Measurements from ENCODE around the gene ARHGAP40. TPM values are rescaled to one million over a fixed set of nuclear protein-coding genes. Genes with fewer than 3 reads are reported as not detected.

ARHGAP40 gene
- total RNA-seq, 2 donors from 2014 or later = not detected

DNA sequence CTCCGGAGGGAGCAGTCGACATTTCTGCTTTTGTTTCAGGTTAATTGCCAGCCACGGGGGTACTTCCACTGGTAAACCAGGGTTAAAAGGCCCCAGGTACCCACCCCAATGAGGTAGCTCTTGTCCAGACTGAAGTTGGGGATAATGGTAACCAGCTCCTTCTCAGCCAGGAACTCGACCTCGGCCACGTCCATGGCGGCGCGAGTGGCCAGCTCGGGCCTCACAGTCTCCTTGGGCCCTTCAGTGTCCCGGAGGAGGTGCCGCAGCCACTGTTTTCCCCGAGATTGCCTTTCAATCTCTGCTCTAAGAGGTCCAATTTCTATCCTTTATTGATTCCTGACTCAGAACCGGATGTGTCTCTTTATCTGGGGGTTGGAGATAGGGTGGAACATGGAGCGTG is 13.7 kb downstream of the ARHGAP40 start:
- H3K36me3 ChIP-seq = no peaks in the 10 kb centered on the region
- H3K4me3 ChIP-seq = no peak overlapping the region
- H3K4me1 ChIP-seq (ENCODE audit: control insufficient read depth in 1 of 2, low read depth in 2 of 2) = no peaks in the 10 kb centered on the region
- no peak for ATAC-seq (ENCODE audit: insufficient number of reproducible peaks, low FRiP score, low read depth)
- no peak overlapping the region for H3K27ac ChIP-seq
- H3K27me3 ChIP-seq (replicated peaks; ENCODE audit: insufficient read depth) = no peaks in the 10 kb centered on the region
- no peak for DNase-seq (ENCODE audit: low spot score)
- H3K9me3 ChIP-seq = no peaks in the 10 kb centered on the region
- no peak for TF ChIP-seq CTCF (IDR thresholded peaks at IDR 0.05)

GRCh38 chr20:38616457-38616856 is 14.8 kb downstream of the ARHGAP40 start:
- Histone ChIP-seq H3K27me3 (replicated peaks; ENCODE audit: insufficient read depth) (no peaks in the 10 kb centered on the region), H3K9me3 (no peaks in the 10 kb centered on the region), H3K4me1 (ENCODE audit: control insufficient read depth in 1 of 2, low read depth in 2 of 2) (no peaks in the 10 kb centered on the region), H3K4me3 (no peak overlapping the region), H3K27ac (no peak overlapping the region), H3K36me3 (no peaks in the 10 kb centered on the region)
- no peak for ATAC-seq (ENCODE audit: insufficient number of reproducible peaks, low FRiP score, low read depth)
- no peak for TF ChIP-seq CTCF (IDR thresholded peaks at IDR 0.05)
- no peak for DNase-seq (ENCODE audit: low spot score)

DNA sequence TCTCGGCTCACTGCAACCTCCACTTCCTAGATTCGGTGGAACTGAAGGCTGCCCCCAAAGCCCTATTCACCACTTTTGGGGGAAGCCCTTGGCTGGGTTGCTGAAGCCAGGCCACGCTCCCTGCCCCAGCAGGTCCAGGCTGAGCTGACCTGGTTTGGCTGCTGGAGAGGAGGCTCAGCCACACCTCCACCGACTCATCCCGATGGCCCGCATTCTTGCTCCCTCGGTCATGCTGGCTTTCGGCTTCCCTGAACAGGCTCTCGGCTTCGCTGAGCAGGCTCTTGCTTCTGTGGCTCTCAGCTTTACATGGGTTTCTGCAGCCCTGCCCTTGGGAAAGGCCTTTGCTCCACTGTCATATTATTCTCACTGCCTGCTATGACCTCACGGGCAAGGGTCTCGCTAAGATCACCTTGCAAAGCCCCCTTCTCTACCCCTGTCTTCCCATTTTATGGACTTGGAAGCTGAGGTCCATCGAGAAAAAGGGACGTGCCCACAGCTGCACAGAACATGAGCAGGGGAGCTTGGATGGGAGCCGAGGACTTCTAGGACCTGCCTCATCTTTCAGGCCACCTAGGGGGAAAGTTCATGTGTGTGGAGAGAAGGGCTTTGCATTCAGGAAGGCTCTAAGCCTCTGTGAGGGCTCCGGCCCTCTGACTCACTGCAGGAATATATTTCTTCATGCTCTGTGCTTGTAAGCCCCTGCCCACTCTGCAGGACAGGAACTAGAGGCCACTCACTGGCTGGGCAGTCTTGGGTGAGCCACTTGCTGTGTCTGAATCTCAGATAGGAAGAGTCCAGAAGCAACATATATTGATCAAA is 15.6 kb downstream of the ARHGAP40 start:
- H3K4me3 ChIP-seq = no peak overlapping the region
- no peak for ATAC-seq (ENCODE audit: insufficient number of reproducible peaks, low FRiP score, low read depth)
- H3K4me1 ChIP-seq (ENCODE audit: control insufficient read depth in 1 of 2, low read depth in 2 of 2) = no peaks in the 10 kb centered on the region
- no peaks in the 10 kb centered on the region for H3K36me3 ChIP-seq
- no peaks in the 10 kb centered on the region for H3K9me3 ChIP-seq
- H3K27me3 ChIP-seq (replicated peaks; ENCODE audit: insufficient read depth) = no peaks in the 10 kb centered on the region
- TF ChIP-seq CTCF (IDR thresholded peaks at IDR 0.05) = no peak
- no peak for DNase-seq (ENCODE audit: low spot score)
- no peak overlapping the region for H3K27ac ChIP-seq

DNA sequence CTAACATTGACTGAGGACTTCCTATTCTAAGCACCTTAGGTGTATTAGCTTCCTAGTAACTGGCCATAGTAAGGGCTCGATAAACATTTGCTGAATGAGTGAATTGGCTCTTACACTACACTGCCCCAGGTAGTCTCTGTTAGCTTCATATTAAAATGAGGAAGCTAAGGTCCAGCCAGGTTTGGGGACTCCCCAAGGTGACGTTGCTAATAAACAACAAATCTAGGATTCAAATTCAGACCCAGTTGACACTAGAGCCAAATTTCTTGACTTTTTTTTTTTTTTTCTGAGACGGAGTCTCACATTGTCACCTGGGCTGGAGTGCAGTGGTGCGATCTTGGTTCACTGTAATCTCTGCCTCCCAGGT is 16.2 kb downstream of the ARHGAP40 start:
- Histone ChIP-seq H3K27me3 (replicated peaks; ENCODE audit: insufficient read depth) (no peaks in the 10 kb centered on the region), H3K36me3 (no peaks in the 10 kb centered on the region), H3K27ac (no peak overlapping the region), H3K9me3 (no peaks in the 10 kb centered on the region), H3K4me3 (no peak overlapping the region), H3K4me1 (ENCODE audit: control insufficient read depth in 1 of 2, low read depth in 2 of 2) (no peaks in the 10 kb centered on the region)
- no peak for TF ChIP-seq CTCF (IDR thresholded peaks at IDR 0.05)
- ATAC-seq (ENCODE audit: insufficient number of reproducible peaks, low FRiP score, low read depth) (no peak), DNase-seq (ENCODE audit: low spot score) (no peak)

DNA sequence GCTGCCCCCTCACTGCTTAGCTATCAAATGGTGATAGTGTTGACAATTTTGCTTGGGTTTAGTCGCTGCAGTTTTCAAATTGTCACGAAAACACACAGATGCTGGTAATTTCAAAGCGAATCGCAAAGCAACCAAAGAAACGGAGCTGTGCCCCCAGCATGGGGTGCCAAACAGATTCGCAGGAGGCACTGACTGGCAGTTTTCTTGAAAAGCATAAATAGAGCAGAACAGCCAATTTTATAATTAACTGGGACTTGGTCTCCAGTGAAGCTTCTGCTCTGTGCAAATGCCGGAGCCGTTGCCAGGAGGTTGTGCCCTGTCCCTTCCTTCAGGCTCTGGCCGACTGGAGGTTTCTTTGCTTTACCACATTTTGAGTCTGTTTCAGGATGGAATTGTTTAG is 18.8 kb downstream of the ARHGAP40 start:
- ATAC-seq (ENCODE audit: insufficient number of reproducible peaks, low FRiP score, low read depth) (no peak), DNase-seq (ENCODE audit: low spot score) (no peak)
- no peaks in the 10 kb centered on the region for H3K27me3 ChIP-seq (replicated peaks; ENCODE audit: insufficient read depth)
- no peak overlapping the region for H3K4me3 ChIP-seq
- no peak overlapping the region for H3K27ac ChIP-seq
- no peak for TF ChIP-seq CTCF (IDR thresholded peaks at IDR 0.05)
- peaks cover 3% of the 10 kb centered on the region for H3K9me3 ChIP-seq
- no peaks in the 10 kb centered on the region for H3K4me1 ChIP-seq (ENCODE audit: control insufficient read depth in 1 of 2, low read depth in 2 of 2)
- no peaks in the 10 kb centered on the region for H3K36me3 ChIP-seq
